Embryonic facial prominence (tissue), 1 donor: ENCODE data around the gene UST.
"Not testable (repeated sequence)": the region's sequence is repeated elsewhere in the genome, so short reads cannot be mapped to it uniquely, and the experiment has no call there.

ENCODE experiments used
- DNase-seq: peaks from one replicate; pipeline ENCODE4 v3.0.0-alpha.2; 2016; ENCODE audit errors: extremely low spot score

Gene UST

GRCh38 chr6:149006236-149006635 lies 259.4 kb downstream of the UST start:
- not testable (repeated sequence) for DNase-seq

- DNase-seq, result no peak
Observed at GRCh38 chr6:149006671-149007070, 259.8 kb downstream of the UST start.

- DNase-seq, result no peak
Observed at GRCh38 chr6:149007846-149008245, 261.0 kb downstream of the UST start.

GRCh38 chr6:149008741-149009140 lies 261.9 kb downstream of the UST start:
- no peak for DNase-seq

- DNase-seq, result no peak
Observed at GRCh38 chr6:149012040-149012545, 265.3 kb downstream of the UST start.

GRCh38 chr6:149013586-149014344 lies 266.9 kb downstream of the UST start:
- no peak for DNase-seq

- no peak for DNase-seq
Observed at GRCh38 chr6:149014631-149015534, 268.1 kb downstream of the UST start.

GRCh38 chr6:149015535-149016525 lies 269.0 kb downstream of the UST start:
- DNase-seq, result no peak

- DNase-seq, result no peak
Observed at GRCh38 chr6:149016716-149017115, 269.9 kb downstream of the UST start.

- DNase-seq, result no peak
Observed at GRCh38 chr6:149020319-149020718, 273.5 kb downstream of the UST start.

- DNase-seq, result no peak
Observed at GRCh38 chr6:149024361-149024760, 277.5 kb downstream of the UST start.

- DNase-seq, result no peak
Observed at GRCh38 chr6:149025061-149025460, 278.2 kb downstream of the UST start.

- no peak for DNase-seq
Observed at GRCh38 chr6:149026530-149026942, 279.7 kb downstream of the UST start.

GRCh38 chr6:149027484-149027883 lies 280.7 kb downstream of the UST start:
- DNase-seq, result no peak

GRCh38 chr6:149028767-149029405 lies 282.1 kb downstream of the UST start:
- DNase-seq, result peak; percentile 93

- DNase-seq, result no peak
Observed at GRCh38 chr6:149031201-149031858, 284.5 kb downstream of the UST start.

- DNase-seq, result no peak
Observed at GRCh38 chr6:149031859-149032598, 285.2 kb downstream of the UST start.

- no peak for DNase-seq
Observed at GRCh38 chr6:149032599-149033405, 286.0 kb downstream of the UST start.

- no peak for DNase-seq
Observed at GRCh38 chr6:149033454-149033853, 286.6 kb downstream of the UST start.
